GM19468 (cell line): ENCODE measurements around the gene GOLGA6L6.
"Not testable (repeated sequence)": the region's sequence is repeated elsewhere in the genome, so short reads cannot be mapped to it uniquely, and the experiment has no call there.

Experiments
- ATAC-seq: cut with Tn5 transposase; IDR thresholded peaks from one replicate; pipeline ENCODE4 v1.9.1; 2021; ENCODE audit warnings: mild to moderate bottlenecking, moderate library complexity, moderate number of reproducible peaks; ENCODE audit not compliant: unreplicated experiment; ENCODE audit errors: extremely low read depth

The GOLGA6L6 gene

GRCh38 chr15:20541700-20542099 lies at the start of gene GOLGA6L6:
TSS of gene GOLGA6L6 (minus strand) at chr15:20541800. CDS start at chr15:20541709, 91 bp downstream.
- ATAC-seq, result not testable (repeated sequence)

- ATAC-seq, result not testable (repeated sequence)
These were observed 48.5 kb upstream of the GOLGA6L6 start for GRCh38 chr15:20590069-20590468.

- ATAC-seq, result not testable (repeated sequence)
These were observed 45.2 kb upstream of the GOLGA6L6 start for GRCh38 chr15:20586821-20587220.

GRCh38 chr15:20582726-20583115 lies 41.1 kb upstream of the GOLGA6L6 start:
- not testable (repeated sequence) for ATAC-seq

GRCh38 chr15:20582109-20582725 lies 40.6 kb upstream of the GOLGA6L6 start:
- ATAC-seq, result not testable (repeated sequence)

- not testable (repeated sequence) for ATAC-seq
These were observed 39.9 kb upstream of the GOLGA6L6 start for GRCh38 chr15:20581261-20582108.

GRCh38 chr15:20579662-20580061 lies 38.1 kb upstream of the GOLGA6L6 start:
- ATAC-seq, result not testable (repeated sequence)

GRCh38 chr15:20551289-20551688 lies 9.7 kb upstream of the GOLGA6L6 start:
- not testable (repeated sequence) for ATAC-seq

- not testable (repeated sequence) for ATAC-seq
These were observed 35.5 kb downstream of the GOLGA6L6 start for GRCh38 chr15:20505926-20506658.

GRCh38 chr15:20502839-20503238 lies 38.8 kb downstream of the GOLGA6L6 start:
- ATAC-seq, result not testable (repeated sequence)

- not testable (repeated sequence) for ATAC-seq
These were observed 39.9 kb downstream of the GOLGA6L6 start for GRCh38 chr15:20501512-20502222.

- ATAC-seq, result not testable (repeated sequence)
These were observed 43.8 kb downstream of the GOLGA6L6 start for GRCh38 chr15:20497781-20498180.

GRCh38 chr15:20493035-20493434 lies 48.6 kb downstream of the GOLGA6L6 start:
- ATAC-seq, result not testable (repeated sequence)

GRCh38 chr15:20492598-20492997 lies 49.0 kb downstream of the GOLGA6L6 start:
- ATAC-seq, result not testable (repeated sequence)

GRCh38 chr15:20489320-20489719 lies 52.3 kb downstream of the GOLGA6L6 start:
- not testable (repeated sequence) for ATAC-seq
